HG02798 (cell line): ENCODE results near the gene TOMM70.
"Not testable (repeated sequence)": the region's sequence is repeated elsewhere in the genome, so short reads cannot be mapped to it uniquely, and the experiment has no call there.

Experiments used
- ATAC-seq: cut with Tn5 transposase; IDR thresholded peaks from one replicate; pipeline ENCODE4 v1.9.1; 2021; ENCODE audit warnings: mild to moderate bottlenecking; ENCODE audit not compliant: unreplicated experiment, poor library complexity

The TOMM70 gene

DNA sequence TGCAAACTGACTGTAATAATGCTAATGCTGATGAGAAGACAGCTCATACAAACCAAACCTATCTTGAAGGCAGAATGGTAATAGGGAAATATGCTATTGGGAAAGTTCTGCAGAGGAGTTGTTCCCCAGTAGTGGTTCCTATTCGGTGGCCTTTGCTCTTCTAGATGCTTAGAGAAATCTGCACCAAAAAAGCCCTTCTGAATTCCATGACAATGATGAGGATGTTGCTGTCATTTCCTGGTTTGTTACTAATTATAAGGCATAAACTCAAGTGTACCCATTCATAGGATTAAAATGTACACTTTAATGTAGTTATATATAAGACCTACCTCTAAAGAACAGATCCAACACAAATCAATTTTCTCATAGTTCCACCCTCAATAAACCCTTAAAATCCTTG, 30.1 kb downstream of the TOMM70 start:
- no peak for ATAC-seq

DNA sequence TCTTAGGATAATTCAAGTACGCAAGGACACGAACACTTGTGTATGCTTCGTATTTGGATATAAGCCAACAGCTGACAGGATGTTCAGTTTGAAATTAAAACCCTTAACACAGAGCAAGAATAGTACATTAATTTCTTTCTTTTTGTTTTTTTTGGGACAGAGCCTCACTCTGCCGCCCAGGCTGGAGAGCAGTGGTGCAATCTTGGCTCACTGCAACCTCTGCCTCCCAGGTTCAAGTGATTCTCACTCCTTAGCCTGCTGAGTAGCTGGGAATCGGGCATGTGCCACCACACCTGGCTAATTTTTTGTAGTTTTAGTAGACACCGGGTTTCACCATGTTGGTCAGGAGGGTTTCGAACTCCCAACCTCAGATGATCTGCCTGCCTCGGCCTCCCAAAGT, 32.4 kb downstream of the TOMM70 start:
- no peak for ATAC-seq

DNA sequence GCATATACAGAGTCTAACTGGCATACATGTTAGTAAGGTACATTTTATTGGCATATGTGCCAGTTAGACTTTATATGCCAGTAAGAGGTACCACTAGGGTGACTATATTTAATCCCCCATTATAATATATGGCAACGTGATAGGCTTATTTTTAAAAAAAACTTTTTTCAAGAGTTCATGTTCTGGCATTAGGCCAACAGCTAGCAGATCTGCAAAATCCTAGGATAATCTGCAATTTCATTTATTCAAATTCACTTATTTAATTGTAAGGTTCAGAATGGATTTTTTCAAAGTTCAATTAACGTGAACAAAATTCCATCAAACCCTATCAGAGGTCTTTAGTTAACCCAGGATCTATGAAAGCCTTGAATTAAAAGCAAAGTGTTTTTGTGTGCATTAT, 34.5 kb downstream of the TOMM70 start:
- ATAC-seq: no peak

DNA sequence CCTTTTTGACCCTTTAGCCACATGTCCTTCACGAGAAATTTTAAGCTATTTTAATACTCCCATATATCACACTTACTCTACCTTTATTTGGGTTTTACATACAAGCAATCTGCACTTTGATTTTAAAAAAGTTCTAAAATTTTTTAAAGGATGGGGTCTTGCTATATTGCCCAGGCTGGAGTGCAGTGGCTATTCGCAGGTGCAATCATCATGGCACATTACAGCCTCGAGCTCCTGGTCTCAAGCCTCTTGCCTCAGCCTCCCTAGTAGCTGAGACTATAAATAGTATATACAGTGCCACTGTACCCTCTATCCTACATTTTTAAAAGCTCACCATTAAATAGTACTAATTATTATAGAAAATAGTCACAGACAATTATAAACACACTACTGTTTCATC, 36.5 kb downstream of the TOMM70 start:
- ATAC-seq: no peak

DNA sequence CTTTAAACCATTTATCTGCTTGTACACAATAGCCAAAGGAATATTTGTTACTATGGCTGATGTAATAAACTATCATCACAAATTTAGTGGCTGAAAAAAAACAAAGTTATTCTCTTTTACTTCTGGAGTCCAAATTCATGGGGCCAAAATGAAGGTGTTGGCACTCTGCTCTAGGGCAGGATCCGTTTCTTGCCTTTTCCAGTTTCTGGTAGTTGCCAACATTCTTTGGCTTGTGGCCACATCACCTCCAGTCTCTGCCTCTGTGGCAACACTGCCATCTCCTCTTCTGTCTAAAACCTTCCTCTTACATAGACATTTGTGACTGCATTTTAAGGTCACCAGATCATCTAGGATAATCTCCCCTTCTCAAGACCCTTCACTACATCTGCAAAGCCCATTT, 39.0 kb downstream of the TOMM70 start:
- ATAC-seq: no peak

DNA sequence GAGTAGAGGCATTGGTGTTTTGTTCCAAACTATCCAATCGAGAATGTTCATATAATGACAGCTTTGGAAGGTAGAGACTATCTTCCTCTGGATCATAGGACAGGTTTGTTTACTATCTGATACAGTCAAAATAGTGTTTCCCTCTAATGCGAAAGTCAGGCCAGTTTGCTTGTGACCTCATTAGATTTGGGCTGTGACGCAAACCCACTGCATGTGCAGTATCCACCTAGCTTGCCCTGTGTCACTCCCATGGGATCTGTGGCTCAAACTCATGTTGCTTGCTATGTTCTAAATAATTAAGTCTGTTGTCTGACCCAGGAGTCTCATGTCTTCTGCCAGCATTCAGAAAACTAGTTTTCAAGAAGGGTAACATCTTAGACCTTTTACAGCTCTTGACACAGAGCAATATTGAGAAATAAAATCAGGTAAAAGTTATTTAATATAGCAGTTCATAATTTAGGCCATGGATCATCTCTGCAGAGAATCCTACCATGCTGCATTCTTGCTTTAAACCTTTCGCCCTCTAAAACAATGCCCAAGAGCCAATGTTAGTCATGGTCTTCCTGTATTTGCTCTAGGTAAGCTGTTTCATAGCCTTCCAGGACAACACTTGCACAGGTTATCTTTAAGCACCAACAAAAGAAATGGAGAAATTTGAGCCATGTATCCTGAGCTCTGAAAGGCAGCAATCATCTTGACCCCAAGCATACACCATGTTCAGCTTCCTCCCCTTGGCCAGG, 40.0 kb downstream of the TOMM70 start:
- ATAC-seq: no peak

DNA sequence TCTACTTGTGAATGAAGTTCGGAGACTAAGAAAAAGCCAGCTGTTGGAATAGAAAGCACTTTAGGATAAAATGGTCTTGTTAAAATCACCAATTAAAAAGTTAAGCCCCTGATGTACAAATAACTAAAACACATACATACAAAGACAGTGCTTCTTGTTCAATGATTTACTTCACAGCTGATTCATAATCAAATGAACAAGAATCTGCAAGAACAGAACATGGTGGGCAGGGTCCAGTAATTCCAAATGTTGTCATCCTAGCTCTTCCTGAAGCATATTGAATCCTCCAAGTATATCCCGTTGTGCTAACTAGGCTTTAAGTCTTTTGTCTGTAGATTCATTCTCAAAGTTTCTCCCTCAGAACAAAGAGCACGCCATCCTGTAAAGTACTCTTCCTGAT, 41.9 kb downstream of the TOMM70 start:
- no peak for ATAC-seq

DNA sequence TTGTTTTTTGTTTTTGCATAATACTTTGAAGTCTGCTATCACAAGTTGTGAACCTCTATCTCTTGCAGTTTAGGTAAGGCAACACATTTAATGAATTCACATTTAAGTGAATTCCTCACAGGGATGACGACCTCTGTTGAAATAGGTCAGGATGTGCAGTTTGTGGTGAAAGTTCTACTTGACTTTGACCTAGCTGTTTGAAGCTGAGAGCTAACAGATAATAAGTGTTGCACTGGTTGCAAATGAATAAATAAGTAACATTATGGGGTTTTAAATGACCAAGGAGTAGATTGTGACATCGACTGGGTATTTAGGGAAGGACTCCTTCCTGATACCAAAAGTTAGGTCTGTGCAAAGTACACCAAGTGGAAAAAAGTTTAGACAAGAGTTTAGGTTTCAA, 42.5 kb downstream of the TOMM70 start:
- ATAC-seq: no peak

DNA sequence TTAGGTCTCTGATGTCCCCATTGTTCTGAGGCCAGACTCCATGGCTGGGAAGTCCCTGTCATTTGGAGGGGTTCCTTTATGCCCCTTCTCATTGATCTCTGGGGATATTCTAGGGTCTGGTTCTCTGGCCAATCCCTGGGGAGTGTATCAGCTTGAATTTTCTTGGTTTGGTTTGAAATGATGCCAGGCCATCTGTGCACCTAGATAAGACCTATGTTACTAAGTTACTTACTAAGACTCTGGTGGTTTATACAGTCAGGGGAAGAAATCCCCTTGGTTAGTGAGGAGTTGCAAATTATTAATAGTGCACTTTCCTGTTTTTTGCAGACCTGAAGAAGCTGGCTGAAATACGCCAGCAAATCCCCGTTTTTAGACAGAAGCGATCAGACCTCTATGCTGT, 46.0 kb downstream of the TOMM70 start:
- ATAC-seq: no peak

DNA sequence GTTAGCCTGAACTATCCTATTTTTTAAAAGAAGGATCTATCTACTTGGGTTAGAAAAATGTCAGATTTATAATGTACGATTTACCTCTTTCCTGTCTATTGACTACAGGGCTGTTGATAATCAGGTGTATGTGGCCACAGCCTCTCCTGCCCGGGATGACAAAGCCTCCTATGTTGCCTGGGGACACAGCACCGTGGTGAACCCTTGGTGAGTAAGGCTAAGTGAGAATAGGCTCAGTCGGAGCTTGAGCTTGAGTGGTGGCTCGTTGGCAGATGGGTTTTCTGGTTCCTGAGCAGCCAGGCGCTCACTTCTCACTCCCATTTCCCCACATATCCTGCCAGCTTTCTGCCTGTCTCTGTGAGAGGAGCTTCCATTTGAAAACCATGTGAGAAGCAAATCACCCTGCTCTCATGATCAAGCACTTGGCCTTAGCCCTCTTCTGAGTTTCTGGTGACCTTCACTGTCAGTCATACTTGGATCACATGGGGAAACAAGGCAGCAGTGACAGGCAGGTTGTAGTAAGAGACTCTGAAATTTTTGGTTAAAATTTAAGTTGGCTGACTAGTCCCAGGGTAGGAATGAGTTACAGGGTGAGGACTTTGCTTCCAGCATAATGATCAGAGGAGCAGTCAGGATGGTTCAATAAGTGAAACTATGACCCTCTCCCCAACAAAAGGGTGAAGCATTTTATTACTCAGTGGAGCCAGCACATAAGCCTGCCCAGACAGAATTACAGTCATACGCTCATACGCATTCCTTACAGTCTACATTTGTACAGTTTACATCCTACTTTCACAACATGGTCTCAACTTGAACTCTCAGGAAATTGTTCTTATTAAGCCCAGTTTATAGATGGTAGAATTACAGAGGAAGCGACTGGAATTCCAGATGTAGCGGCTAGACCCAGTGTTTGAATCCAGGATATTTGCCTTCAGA, 48.3 kb downstream of the TOMM70 start:
- no peak for ATAC-seq

DNA sequence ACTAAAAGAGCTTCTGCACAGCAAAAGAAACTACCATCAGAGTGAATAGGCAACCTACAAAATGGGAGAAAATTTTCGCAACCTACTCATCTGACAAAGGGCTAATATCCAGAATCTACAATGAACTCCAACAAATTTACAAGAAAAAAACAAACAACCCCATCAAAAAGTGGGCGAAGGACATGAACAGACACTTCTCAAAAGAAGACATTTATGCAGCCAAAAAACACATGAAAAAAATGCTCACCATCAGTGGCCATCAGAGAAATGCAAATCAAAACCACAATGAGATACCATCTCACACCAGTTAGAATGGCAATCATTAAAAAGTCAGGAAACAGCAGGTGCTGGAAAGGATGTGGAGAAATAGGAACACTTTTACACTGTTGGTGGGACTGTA, 49.1 kb downstream of the TOMM70 start:
- not testable (repeated sequence) for ATAC-seq

DNA sequence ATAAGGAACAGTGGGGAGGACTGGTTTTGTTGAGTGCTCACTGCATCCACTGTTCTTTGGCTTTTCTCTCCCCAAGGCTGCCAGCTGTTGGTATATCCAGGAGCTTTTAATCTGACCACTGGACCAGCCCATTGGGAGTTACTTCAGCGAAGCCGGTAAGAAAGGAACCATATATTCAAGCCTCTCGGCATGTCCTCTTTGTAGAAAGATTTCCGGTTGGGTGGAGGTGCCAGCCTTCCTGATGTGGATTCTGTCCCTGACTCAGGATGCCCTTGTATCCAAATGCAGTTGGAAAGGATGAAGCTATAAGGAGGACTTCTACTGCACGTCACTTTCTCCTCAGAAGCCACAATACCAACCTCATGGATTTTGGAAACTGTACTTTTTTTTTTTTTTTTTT, 52.2 kb downstream of the TOMM70 start:
- no peak for ATAC-seq

DNA sequence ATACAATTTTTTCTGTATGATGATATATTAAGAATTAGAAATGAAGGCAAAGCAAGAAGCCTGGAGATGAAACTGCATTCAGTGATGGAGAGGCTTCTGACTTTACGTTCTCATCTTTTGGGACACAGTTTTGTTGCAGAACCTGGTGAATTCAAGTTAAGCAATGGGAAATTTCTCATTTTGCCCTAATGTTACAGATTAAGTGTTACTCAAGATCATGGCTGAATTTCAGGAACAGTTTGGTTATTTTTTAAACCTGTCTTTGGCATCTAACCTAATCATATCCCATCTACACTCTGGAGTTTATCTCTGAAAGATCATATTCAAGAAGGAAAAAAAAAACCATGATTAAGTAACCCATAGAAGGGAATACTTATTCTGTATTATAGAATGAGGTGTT, 60.4 kb downstream of the TOMM70 start:
- ATAC-seq: no peak

DNA sequence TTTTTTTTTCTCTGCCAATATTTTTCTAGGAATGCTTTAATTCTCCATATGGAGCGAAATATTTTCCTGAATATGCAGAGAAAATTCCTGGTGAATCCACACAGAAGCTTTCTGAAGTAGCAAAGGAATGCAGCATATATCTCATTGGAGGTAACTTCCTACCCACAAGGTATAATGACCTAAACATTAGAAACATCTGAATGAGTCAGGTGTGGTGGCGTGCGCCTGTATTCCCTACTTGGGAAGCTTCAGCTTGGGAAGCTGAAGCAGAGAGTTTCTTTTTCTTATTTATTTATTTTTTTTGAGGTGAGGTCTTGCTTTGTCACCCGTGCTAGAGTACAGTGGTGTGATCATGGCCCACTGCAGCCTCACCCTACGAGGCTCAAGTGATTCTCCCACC, 61.1 kb downstream of the TOMM70 start:
- ATAC-seq: no peak

DNA sequence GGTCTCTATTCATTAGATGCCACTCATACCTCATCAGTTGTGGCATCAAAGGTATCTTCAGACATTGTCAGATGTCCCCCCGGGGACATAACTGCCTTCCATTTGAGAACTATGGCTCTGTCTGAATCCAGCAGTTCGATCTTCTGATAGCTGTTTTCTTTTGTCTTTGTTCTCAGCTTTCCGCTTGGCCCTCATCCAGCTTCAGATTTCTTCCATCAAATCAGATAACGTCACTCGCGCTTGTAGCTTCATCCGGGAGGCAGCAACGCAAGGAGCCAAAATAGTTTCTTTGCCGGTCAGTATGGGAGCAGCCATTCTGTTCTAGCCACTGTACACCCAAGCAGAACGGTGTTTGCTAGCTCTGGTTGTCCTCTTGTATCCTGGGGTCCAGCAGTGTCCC, 62.0 kb downstream of the TOMM70 start:
- no peak for ATAC-seq

DNA sequence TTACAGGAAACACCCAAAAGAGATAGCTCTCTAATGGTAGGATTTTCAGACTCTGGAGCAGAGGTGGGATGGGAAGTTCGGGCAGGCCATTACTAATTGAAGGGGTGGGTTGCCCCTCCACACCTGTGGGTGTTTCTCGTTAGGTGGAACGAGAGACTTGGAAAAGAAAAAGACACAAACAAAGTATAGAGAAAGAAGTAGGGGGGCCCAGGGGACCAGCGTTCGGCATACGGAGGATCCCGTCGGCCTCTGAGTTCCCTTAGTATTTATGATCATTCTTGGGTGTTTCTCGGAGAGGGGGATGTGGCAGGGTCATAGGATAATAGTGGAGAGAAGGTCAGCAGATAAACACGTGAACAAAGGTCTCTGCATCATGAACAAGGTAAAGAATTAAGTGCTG, 64.7 kb downstream of the TOMM70 start:
- not testable (repeated sequence) for ATAC-seq

DNA sequence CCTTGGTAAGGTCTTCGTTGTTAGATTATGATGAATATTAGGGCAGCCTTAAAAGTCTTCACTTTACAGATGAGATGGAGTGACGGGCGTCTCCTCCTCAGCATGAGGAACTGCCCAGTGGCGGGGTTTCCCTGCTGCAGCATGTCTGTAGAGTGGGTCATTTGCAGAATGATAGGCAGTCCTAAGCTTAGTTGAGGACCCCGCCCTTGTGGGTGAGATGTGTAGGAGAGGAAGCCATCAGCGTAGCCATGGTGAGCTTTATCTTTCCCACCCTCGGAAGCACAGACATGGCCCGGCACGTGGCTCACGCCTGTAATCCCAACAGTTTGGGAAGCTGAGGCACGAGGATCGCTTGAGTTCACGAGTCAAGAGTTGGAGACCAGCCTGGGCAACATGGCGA, 65.5 kb downstream of the TOMM70 start:
- peak; percentile 41 for ATAC-seq

DNA sequence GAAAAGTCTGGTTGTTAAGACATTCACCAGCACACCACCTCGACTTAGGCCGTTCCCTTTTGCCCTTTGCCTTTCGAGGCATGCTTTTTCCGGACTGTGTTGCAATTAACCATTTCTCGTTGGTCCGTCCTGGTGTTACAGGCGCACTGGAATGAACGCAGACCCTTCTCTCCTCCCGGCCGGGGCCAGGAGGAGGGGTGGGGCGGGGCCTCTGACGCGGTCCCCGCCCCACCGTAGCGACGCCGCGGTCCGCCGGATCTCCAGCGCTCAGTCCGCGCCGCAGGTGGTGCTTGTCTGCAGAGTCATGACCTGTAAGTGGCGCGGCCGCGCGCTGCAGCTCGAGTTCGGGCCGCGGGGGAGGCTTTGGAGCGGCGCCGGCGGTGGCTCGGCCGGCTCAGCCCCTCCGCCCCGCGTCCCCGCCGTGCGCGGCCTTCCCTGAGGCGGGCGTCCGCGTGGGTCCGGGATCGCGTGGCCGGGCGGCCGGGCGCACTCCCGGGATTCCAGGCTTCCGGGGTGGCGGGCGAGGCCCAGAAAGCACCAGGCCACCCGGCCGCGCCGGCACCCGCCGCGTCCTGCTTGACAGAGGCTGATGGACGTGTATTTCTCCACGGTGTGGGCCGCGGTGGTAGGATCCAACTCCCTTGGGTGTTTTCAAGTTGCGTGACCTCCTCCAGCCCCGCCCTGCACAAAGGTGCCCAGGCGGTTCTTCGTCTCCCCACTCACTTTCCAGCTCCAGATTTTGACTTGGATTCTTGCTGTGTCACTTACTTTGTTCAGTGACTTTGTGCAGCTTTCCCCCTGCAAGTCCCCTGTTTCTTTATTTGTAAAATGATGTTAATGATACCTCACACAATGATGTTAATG, 66.2 kb downstream of the TOMM70 start, which contains the start of gene NIT2:
NIT2 (plus strand) TSS at position 270 of the 864 bp plus-strand sequence; CDS start at position 305, 35 bp downstream.
- ATAC-seq: peak; percentile 98

DNA sequence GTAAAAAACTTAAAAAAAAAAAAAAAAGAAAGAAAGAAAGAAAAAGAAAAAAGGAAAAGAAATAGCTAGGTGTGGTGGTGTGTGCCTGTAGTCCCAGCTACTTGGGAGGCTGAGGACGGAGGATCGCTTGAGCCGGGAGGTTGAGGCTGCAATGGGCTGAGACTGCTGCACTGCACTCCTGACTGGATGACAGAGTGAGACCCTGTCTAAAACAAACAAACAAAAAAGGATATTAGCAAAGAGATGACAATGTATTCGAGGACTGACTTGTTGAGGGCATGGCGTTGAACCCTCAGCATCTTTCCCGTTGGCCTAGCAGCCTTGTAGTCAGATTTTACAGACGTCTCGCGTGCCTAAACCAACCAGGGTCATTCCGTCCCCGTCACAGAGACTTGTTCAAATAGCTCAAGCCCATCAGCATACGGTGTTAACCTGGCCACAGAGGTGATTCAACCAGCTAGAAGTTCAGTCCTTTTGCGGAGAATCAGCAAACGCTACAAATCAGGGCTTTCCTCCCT, 66.9 kb downstream of the TOMM70 start:
- ATAC-seq: no peak

DNA sequence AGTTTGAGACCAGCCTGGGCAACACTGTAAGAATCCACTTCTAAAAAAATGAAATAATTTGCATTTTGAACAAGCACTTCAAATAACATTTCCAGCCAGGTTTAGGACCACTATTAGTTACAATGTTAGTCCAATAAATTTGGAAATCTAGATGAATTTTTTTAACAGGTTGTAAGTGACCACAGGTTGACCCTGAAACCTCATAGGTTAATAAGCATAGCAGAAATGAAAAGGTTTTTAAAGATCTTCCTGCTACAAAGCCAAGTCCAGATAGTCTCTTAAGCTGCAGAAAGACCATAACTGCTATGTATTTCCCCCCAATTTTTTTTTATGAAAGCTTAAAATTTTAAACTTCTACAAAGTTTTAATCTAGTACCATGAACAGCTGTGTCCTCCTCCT, 67.8 kb downstream of the TOMM70 start:
- no peak for ATAC-seq
